NCI-H1092 (cell line): ENCODE results near the gene INPP5A.

Source experiments
- DNase-seq: peaks from one replicate; lab custom pipeline; 2025; lab: John Stamatoyannopoulos, UW

INPP5A gene

GRCh38 chr10:132648072-132648850, 110.7 kb downstream of the INPP5A start:
- DNase-seq, result no peak

- no peak for DNase-seq
Measured at GRCh38 chr10:132648851-132649528, 111.4 kb downstream of the INPP5A start.

GRCh38 chr10:132649651-132650360, 112.2 kb downstream of the INPP5A start:
- DNase-seq, result no peak

GRCh38 chr10:132650611-132651250, 113.1 kb downstream of the INPP5A start:
- DNase-seq, result no peak

- DNase-seq, result no peak
Measured at GRCh38 chr10:132651511-132652029, 114.0 kb downstream of the INPP5A start.

GRCh38 chr10:132652446-132652845, 114.9 kb downstream of the INPP5A start:
- no peak for DNase-seq

GRCh38 chr10:132652936-132653590, 115.5 kb downstream of the INPP5A start:
- no peak for DNase-seq

- DNase-seq, result no peak
Measured at GRCh38 chr10:132653721-132654120, 116.1 kb downstream of the INPP5A start.

- DNase-seq, result no peak
Measured at GRCh38 chr10:132654121-132654571, 116.6 kb downstream of the INPP5A start.

- DNase-seq, result peak; percentile 36
Measured at GRCh38 chr10:132654708-132655661, 117.4 kb downstream of the INPP5A start.

GRCh38 chr10:132655735-132656134, 118.1 kb downstream of the INPP5A start:
- DNase-seq, result no peak

GRCh38 chr10:132656283-132657126, 118.9 kb downstream of the INPP5A start:
- DNase-seq, result no peak

- DNase-seq, result no peak
Measured at GRCh38 chr10:132657127-132657706, 119.6 kb downstream of the INPP5A start.

GRCh38 chr10:132657748-132658147, 120.2 kb downstream of the INPP5A start:
- no peak for DNase-seq

- no peak for DNase-seq
Measured at GRCh38 chr10:132658546-132659205, 121.1 kb downstream of the INPP5A start.

GRCh38 chr10:132659206-132660091, 121.9 kb downstream of the INPP5A start:
- no peak for DNase-seq

- DNase-seq, result no peak
Measured at GRCh38 chr10:132660385-132660784, 122.8 kb downstream of the INPP5A start.
